Esophagus squamous epithelium (tissue), 5 donors: Measurements from ENCODE around the gene CST1. TPM values are rescaled to one million over a fixed set of nuclear protein-coding genes. Genes with fewer than 3 reads are reported as not detected.

ENCODE experiments used
- DNase-seq: peaks from one replicate; lab custom pipeline; 2025; lab: John Stamatoyannopoulos, UW
- H3K27ac ChIP-seq, 4 donors: fragments of 200-600 bp; sonication (generic); one replicate each; pipeline ENCODE4 v1.5.1; 2016 to 2019; ENCODE audit warnings: mild to moderate bottlenecking in 1 of 4
- H3K27me3 ChIP-seq, 4 donors: fragments of 200-600 bp; sonication (generic); 1 replicate in 3 of 4; 2 replicates in 1 of 4; pipeline versions ENCODE4 v1.5.1 to v1.6.0; 2017 to 2021; ENCODE audit warnings: antibody characterized with exemption in 1 of 4
- H3K36me3 ChIP-seq, 3 donors: fragments of 200-600 bp; sonication (generic); one replicate each; pipeline ENCODE4 v1.5.1; 2016 to 2019
- H3K4me1 ChIP-seq, 3 donors: fragments of 200-600 bp; sonication (generic); one replicate each; pipeline ENCODE4 v1.5.1; 2017 to 2019
- H3K4me3 ChIP-seq, 4 donors: fragments of 200-600 bp; sonication (generic); 1 replicate in 3 of 4; 2 replicates in 1 of 4; pipeline ENCODE4 v1.5.1; 2016 to 2019; ENCODE audit warnings: mild to moderate bottlenecking in 2 of 4, moderate library complexity in 1 of 4
- H3K9me3 ChIP-seq, 3 donors: fragments of 200-600 bp; sonication (generic); one replicate each; pipeline ENCODE4 v1.5.1; 2016 to 2019
- CTCF ChIP-seq, 6 experiments: fragments of 450-650 bp in 4 of 6; fragments of 200-600 bp in 2 of 6; sonication (generic) in 2 of 6; IDR thresholded peaks; one replicate each; pipeline ENCODE4 v1.5.1; 2016 to 2019; ENCODE audit warnings: antibody characterized with exemption in 6 of 6, mild to moderate bottlenecking in 4 of 6, moderate library complexity in 4 of 6
- POLR2A ChIP-seq, 4 donors: fragments of 450-650 bp; IDR thresholded peaks; one replicate each; pipeline ENCODE4 v1.6.1; 2017; ENCODE audit warnings: antibody characterized with exemption in 4 of 4, mild to moderate bottlenecking in 4 of 4, moderate library complexity in 3 of 4
- WGBS, 2 donors: methylation state at CpG; one replicate each; pipeline ENCODE4 v1.1.5; 2018; 5-methylcytosine and 5-hydroxymethylcytosine counted together
- intact Hi-C: fragments of 100-400 bp; cut with DNase I; formaldehyde crosslinking; loops from one replicate; pipeline ENCODE4 v1.15.0; 2022
- small RNA-seq, 4 donors: library from RNA; depleted of rRNA; stranded (forward); fragments of <200 nt; gene quantifications; one replicate each; pipeline ENCODE3, GENCODE V24; 2016
- total RNA-seq, 4 donors: library from RNA; depleted of rRNA; stranded (reverse); fragments of >200 nt; gene quantifications; one replicate each; pipeline ENCODE4 v1.1.0, GENCODE V29; 2016
- donor health status: DM: yes; HTN: yes; CAD: no.

The CST1 gene
- total RNA-seq, 4 donors from 2014 or later: not detected

- Histone ChIP-seq H3K9me3 (no peaks in the 10 kb centered on the region), H3K27me3 (no peaks in the 10 kb centered on the region), H3K4me3 (no peak overlapping the region), H3K27ac (no peak overlapping the region), H3K4me1 (no peaks in the 10 kb centered on the region), H3K36me3 (no peaks in the 10 kb centered on the region)
- TF ChIP-seq POLR2A (IDR thresholded peaks at IDR 0.05): no peak
- no peak for TF ChIP-seq CTCF (IDR thresholded peaks at IDR 0.05)
- DNase-seq: no peak
- WGBS, 2 donors: 95 to 98% methylated on average over 4 of the region's 4 CpGs
- intact Hi-C loops: no loop called here
These were observed 40.0 kb downstream of the CST1 start for GRCh38 chr20:23710771-23711170.

GRCh38 chr20:23705895-23706294 is 44.8 kb downstream of the CST1 start:
- TF ChIP-seq CTCF (IDR thresholded peaks at IDR 0.05) (no peak), POLR2A (IDR thresholded peaks at IDR 0.05) (no peak)
- Histone ChIP-seq H3K4me1 (no peaks in the 10 kb centered on the region), H3K27ac (no peak overlapping the region), H3K9me3 (no peaks in the 10 kb centered on the region), H3K4me3 (no peak overlapping the region), H3K27me3 (peaks cover 0 to 8% (median 0%) of the 10 kb centered on the region in 4 donors), H3K36me3 (no peaks in the 10 kb centered on the region)
- 78 to 82% methylated on average over 1 of the region's 1 CpG for WGBS, 2 donors
- intact Hi-C loops: no loop called here
- no peak for DNase-seq

- no peak overlapping the region for H3K4me3 ChIP-seq
- 61 to 67% methylated on average over 4 of the region's 4 CpGs for WGBS, 2 donors
- DNase-seq: no peak
- TF ChIP-seq CTCF (IDR thresholded peaks at IDR 0.05): no peak
- TF ChIP-seq POLR2A (IDR thresholded peaks at IDR 0.05): no peak
- H3K27me3 ChIP-seq: peaks cover 0 to 17% (median 0%) of the 10 kb centered on the region in 4 donors
- no peak overlapping the region for H3K27ac ChIP-seq
- H3K4me1 ChIP-seq: no peaks in the 10 kb centered on the region
- H3K36me3 ChIP-seq: no peaks in the 10 kb centered on the region
- intact Hi-C loops: no loop called here
- H3K9me3 ChIP-seq: no peaks in the 10 kb centered on the region
These were observed 48.7 kb downstream of the CST1 start for GRCh38 chr20:23702021-23702420.

- no peak for TF ChIP-seq POLR2A (IDR thresholded peaks at IDR 0.05)
- TF ChIP-seq CTCF (IDR thresholded peaks at IDR 0.05): no peak
- intact Hi-C loops: no loop called here
- H3K36me3 ChIP-seq: no peaks in the 10 kb centered on the region
- no peaks in the 10 kb centered on the region for H3K9me3 ChIP-seq
- H3K27ac ChIP-seq: no peak overlapping the region
- DNase-seq: no peak
- H3K4me1 ChIP-seq: no peaks in the 10 kb centered on the region
- WGBS, 2 donors: 50 to 60% methylated on average over 1 to 3 of the region's 3 CpGs
- no peak overlapping the region for H3K4me3 ChIP-seq
- H3K27me3 ChIP-seq: peaks cover 0 to 20% (median 0%) of the 10 kb centered on the region in 4 donors
These were observed 49.8 kb downstream of the CST1 start for GRCh38 chr20:23700931-23701330.

- Histone ChIP-seq H3K4me3 (no peak overlapping the region), H3K36me3 (no peaks in the 10 kb centered on the region), H3K27me3 (peaks cover 0 to 21% (median 0%) of the 10 kb centered on the region in 4 donors), H3K9me3 (no peaks in the 10 kb centered on the region), H3K4me1 (peaks cover 0 to 3% (median 0%) of the 10 kb centered on the region in 3 donors), H3K27ac (no peak overlapping the region)
- no peak for DNase-seq
- 25% methylated on average over 1 of the region's 1 CpG for WGBS, 2 donors
- TF ChIP-seq POLR2A (IDR thresholded peaks at IDR 0.05) (no peak), CTCF (IDR thresholded peaks at IDR 0.05) (no peak)
- intact Hi-C loops: no loop called here
These were observed 52.8 kb downstream of the CST1 start for GRCh38 chr20:23697947-23698346.

Small RNA genes lying within 50 kb of the gene (small RNA-seq; reads per million reads assigned to genes)
- 0 reads per million in 4 donors for gene CST2P1

Other genes with a start within 250 kb of the CST1 start
- gene CST9L, start 182.5 kb downstream of the CST1 start, total RNA-seq: not detected
- gene CST9, start 145.0 kb downstream of the CST1 start, total RNA-seq: not detected
- gene CST3, start 113.0 kb downstream of the CST1 start, total RNA-seq: 100 to 1,000 TPM; 323 to 899 (median 600) TPM
- not detected for gene CST4, start 61.9 kb downstream of the CST1 start, total RNA-seq
- gene CST2, start 75.8 kb upstream of the CST1 start, total RNA-seq: not detected
- not detected for gene CST5, start 128.8 kb upstream of the CST1 start, total RNA-seq
- not detected for gene GGTLC1, start 237.8 kb upstream of the CST1 start, total RNA-seq